Mucosa of rectum (tissue), 2 donors: ENCODE data around the gene HCRTR1.
A peak's percentile ranks its signal among the peaks of the same experiment; 100 is the strongest.

Source experiments
- H3K27ac ChIP-seq, 2 donors: one replicate each; pipeline ENCODE4 v1.7.0; 2013; ENCODE audit warnings: inconsistent platforms in 2 of 2, low read depth in 2 of 2, low read length in 2 of 2
- H3K27me3 ChIP-seq, 2 donors: one replicate each; pipeline ENCODE4 v1.7.0; 2013; ENCODE audit warnings: low read length in 2 of 2; ENCODE audit not compliant: control insufficient read depth in 2 of 2, insufficient read depth in 2 of 2
- H3K36me3 ChIP-seq, 2 donors: one replicate each; pipeline ENCODE4 v1.7.0; 2013; ENCODE audit warnings: low read length in 2 of 2; ENCODE audit not compliant: control insufficient read depth in 2 of 2, insufficient read depth in 2 of 2
- H3K4me1 ChIP-seq, 2 donors: one replicate each; pipeline ENCODE4 v1.7.0; 2013; ENCODE audit warnings: low read length in 2 of 2, mild to moderate bottlenecking in 1 of 2; ENCODE audit not compliant: control insufficient read depth in 2 of 2, insufficient read depth in 2 of 2
- H3K4me3 ChIP-seq, 2 donors: one replicate each; pipeline ENCODE4 v1.7.0; 2013; ENCODE audit warnings: low read length in 2 of 2
- H3K9ac ChIP-seq, 2 donors: one replicate each; pipeline ENCODE4 v1.7.0; 2013; ENCODE audit warnings: low read length in 2 of 2, low read depth in 1 of 2, mild to moderate bottlenecking in 1 of 2
- H3K9me3 ChIP-seq, 2 donors: one replicate each; pipeline ENCODE4 v1.7.0; 2013; ENCODE audit warnings: low read length in 2 of 2; ENCODE audit not compliant: control insufficient read depth in 2 of 2
- donor health status: healthy.
- donor health status: Normal muscosa, but diverticular disease.

Gene HCRTR1

DNA sequence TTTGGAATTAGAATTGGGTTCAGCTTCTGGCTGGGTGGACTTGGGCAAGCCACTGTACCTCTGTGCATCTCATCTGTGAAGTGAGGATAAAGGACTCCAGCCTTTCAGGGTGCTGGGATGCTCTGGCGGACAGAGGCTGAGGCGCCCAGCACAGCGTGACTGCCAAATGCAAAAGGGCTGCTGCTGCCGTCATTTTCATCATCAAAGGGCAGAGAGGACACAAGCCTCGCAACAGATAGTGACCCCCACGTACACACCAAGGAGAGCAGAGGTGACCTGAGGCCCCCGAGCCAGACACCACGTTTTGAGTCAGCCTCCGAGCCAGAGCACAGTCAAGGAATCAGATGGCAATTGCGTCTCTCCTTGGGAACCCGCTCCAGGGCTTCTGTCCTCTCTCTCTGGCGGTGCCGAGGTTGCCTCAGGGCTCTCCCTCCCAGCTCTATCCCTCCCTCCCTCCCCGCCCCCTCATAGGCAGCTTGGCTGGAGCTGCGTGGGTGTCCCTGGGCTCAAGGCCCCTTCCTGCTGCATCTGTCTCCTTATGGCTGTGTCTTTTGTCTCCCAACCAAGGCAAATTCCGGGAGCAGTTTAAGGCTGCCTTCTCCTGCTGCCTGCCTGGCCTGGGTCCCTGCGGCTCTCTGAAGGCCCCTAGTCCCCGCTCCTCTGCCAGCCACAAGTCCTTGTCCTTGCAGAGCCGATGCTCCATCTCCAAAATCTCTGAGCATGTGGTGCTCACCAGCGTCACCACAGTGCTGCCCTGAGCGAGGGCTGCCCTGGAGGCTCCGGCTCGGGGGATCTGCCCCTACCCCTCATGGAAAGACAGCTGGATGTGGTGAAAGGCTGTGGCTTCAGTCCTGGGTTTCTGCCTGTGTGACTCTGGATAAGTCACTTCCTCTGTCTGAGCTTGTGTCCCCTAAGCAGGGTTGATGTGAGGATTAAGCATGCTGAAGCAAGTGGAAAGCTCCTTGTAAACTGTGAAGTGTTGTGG, 9.0 kb downstream of the HCRTR1 start:
- H3K27ac ChIP-seq: no peak overlapping the region
- H3K4me3 ChIP-seq: no peak overlapping the region
- H3K9ac ChIP-seq: no peak overlapping the region
- no peaks in the 10 kb centered on the region for H3K27me3 ChIP-seq
- H3K4me1 ChIP-seq: peaks cover 6 to 8% of the 10 kb centered on the region in 2 donors
- no peaks in the 10 kb centered on the region for H3K9me3 ChIP-seq
- peaks cover 21 to 36% of the 10 kb centered on the region in 2 donors for H3K36me3 ChIP-seq

GRCh38 chr1:31627301-31627929, 9.9 kb downstream of the HCRTR1 start:
- Histone ChIP-seq H3K27me3 (no peaks in the 10 kb centered on the region), H3K9ac (no peak overlapping the region), H3K36me3 (peaks cover 29 to 45% of the 10 kb centered on the region in 2 donors), H3K27ac (peak overlapping the region in 1 of 2 donors; percentile 55), H3K9me3 (no peaks in the 10 kb centered on the region), H3K4me1 (peaks cover 6 to 11% of the 10 kb centered on the region in 2 donors), H3K4me3 (no peak overlapping the region)

GRCh38 chr1:31627930-31628559, 10.6 kb downstream of the HCRTR1 start:
- peaks cover 35 to 51% of the 10 kb centered on the region in 2 donors for H3K36me3 ChIP-seq
- H3K27ac ChIP-seq: peak overlapping the region in 1 of 2 donors; percentile 55

GRCh38 chr1:31628931-31629556, 11.6 kb downstream of the HCRTR1 start:
- H3K36me3 ChIP-seq: peaks cover 35 to 55% of the 10 kb centered on the region in 2 donors
- no peak overlapping the region for H3K4me3 ChIP-seq
- H3K9me3 ChIP-seq: no peaks in the 10 kb centered on the region
- peaks cover 13 to 20% of the 10 kb centered on the region in 2 donors for H3K4me1 ChIP-seq
- H3K27ac ChIP-seq: no peak overlapping the region
- no peaks in the 10 kb centered on the region for H3K27me3 ChIP-seq
- no peak overlapping the region for H3K9ac ChIP-seq

More at GRCh38 chr1:31627930-31628559, 10.6 kb downstream of the HCRTR1 start:
- no peaks in the 10 kb centered on the region for H3K9me3 ChIP-seq
- H3K4me1 ChIP-seq: peaks cover 12 to 17% of the 10 kb centered on the region in 2 donors
- no peak overlapping the region for H3K9ac ChIP-seq
- H3K4me3 ChIP-seq: no peak overlapping the region
- no peaks in the 10 kb centered on the region for H3K27me3 ChIP-seq

DNA sequence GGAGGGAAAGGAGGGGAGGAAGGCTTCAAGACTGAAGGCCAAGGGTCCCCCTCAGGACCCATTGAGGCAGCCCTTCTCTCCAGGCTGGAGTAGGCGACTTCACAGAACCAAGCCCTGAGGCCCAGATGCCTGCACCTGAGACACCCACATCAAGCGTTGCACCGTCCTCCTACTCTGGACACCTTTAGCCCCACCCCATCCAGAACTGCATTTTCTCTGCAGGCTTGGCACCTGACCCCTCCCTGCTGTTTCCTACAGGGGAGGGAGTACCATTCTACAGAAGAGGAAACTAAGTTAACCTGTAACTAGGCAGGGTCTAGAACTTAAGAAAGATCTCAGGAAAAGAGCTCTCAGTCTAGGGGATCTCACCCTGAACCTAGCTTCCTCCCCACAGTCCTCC, 15.2 kb downstream of the HCRTR1 start:
- peaks cover 43 to 65% of the 10 kb centered on the region in 2 donors for H3K36me3 ChIP-seq
- H3K27ac ChIP-seq: peak overlapping the region; percentile 67 to 76
- no peak overlapping the region for H3K4me3 ChIP-seq
- H3K4me1 ChIP-seq: peaks cover 13 to 32% of the 10 kb centered on the region in 2 donors
- H3K9ac ChIP-seq: peak overlapping the region; percentile 19 to 39
- no peaks in the 10 kb centered on the region for H3K9me3 ChIP-seq
- no peaks in the 10 kb centered on the region for H3K27me3 ChIP-seq

- Histone ChIP-seq H3K9ac (peak overlapping the region; percentile 19 to 39), H3K9me3 (no peaks in the 10 kb centered on the region), H3K4me1 (peaks cover 15 to 34% of the 10 kb centered on the region in 2 donors), H3K36me3 (peaks cover 42 to 62% of the 10 kb centered on the region in 2 donors), H3K27me3 (no peaks in the 10 kb centered on the region), H3K4me3 (no peak overlapping the region), H3K27ac (peak overlapping the region; percentile 67 to 76)
These were observed 15.6 kb downstream of the HCRTR1 start for GRCh38 chr1:31633117-31633516.

GRCh38 chr1:31637915-31638673, 20.6 kb downstream of the HCRTR1 start:
- Histone ChIP-seq H3K4me1 (peaks cover 13 to 42% of the 10 kb centered on the region in 2 donors), H3K27ac (peak overlapping the region; percentile 21 to 59), H3K36me3 (peaks cover 8 to 13% of the 10 kb centered on the region in 2 donors), H3K9ac (no peak overlapping the region), H3K4me3 (no peak overlapping the region), H3K9me3 (no peaks in the 10 kb centered on the region), H3K27me3 (no peaks in the 10 kb centered on the region)

DNA sequence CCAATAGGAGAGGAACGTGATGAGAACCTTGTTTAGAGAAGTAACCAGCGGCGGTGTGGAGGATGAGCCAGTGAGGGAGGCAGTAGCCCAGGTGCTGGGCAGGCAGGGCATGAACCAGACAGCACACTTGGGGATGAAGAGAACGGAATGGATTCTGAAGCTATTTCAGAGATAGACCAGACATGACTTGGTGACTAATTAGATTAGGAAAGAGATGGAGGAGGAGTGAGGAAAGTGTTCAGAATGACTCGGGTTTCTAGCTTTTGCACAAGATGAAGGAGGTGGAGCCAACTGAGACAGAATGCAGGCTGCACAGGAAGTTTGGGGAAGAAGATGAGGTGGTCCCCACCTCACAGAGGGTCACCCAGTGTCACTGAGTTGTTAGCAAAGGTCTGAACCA, 22.1 kb downstream of the HCRTR1 start:
- H3K4me3 ChIP-seq: no peak overlapping the region
- H3K9ac ChIP-seq: no peak overlapping the region
- no peak overlapping the region for H3K27ac ChIP-seq
- no peaks in the 10 kb centered on the region for H3K9me3 ChIP-seq
- H3K27me3 ChIP-seq: no peaks in the 10 kb centered on the region
- peaks cover 5% of the 10 kb centered on the region in 2 donors for H3K36me3 ChIP-seq
- H3K4me1 ChIP-seq: peaks cover 22 to 49% of the 10 kb centered on the region in 2 donors

DNA sequence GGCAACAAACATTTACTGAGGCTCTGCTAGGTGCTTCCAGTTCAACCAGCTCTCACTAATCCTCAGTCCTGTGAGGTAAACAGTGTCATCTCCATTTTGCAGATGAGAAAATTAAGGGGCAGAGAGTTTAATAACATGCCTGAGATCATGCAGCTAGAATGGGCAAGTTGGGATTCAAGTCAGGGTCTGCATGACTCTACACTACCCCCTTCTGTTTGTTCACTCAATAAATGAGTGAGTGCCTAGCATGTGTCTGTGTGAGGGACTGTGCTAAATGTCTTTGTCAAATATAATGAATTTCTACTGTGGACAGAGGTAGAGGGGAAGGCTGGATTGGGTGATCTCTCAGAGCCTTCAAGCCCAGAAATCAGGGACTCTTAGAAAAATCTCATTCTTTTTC, 22.7 kb downstream of the HCRTR1 start:
- H3K4me3 ChIP-seq: no peak overlapping the region

More for the DNA sequence above, 22.7 kb downstream of the HCRTR1 start:
- Histone ChIP-seq H3K36me3 (no peaks in the 10 kb centered on the region), H3K9ac (no peak overlapping the region), H3K4me1 (peaks cover 23 to 49% of the 10 kb centered on the region in 2 donors), H3K27me3 (no peaks in the 10 kb centered on the region), H3K27ac (no peak overlapping the region), H3K9me3 (no peaks in the 10 kb centered on the region)
